NCI-H146 treated with DMSO at 0.1 percent for 48 hours (cell line): Measurements from ENCODE around the gene EFNB2.

ENCODE experiments used
- DNase-seq: peaks from one replicate; lab custom pipeline; 2025; ENCODE audit not compliant: unreplicated experiment; lab: John Stamatoyannopoulos, UW

Gene EFNB2

GRCh38 chr13:106487129-106487528, 48.3 kb downstream of the EFNB2 start:
- DNase-seq, result no peak

DNA sequence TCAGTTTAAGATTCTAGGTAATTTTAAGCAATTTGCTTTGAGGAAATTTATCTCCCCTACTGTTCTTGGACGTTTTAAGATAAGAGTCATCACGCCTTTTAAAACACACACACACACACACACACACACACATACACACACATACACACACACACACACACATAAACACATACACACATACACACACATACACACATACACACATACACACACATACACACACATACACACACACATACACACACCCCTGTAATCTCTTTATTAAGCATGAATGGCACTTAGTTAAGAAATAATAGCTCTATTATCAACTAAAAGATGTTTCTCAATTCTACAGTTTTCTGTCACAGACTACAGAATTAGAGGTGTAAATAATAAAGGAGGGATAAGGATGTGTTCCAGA, 49.2 kb downstream of the EFNB2 start:
- DNase-seq, result no peak

DNA sequence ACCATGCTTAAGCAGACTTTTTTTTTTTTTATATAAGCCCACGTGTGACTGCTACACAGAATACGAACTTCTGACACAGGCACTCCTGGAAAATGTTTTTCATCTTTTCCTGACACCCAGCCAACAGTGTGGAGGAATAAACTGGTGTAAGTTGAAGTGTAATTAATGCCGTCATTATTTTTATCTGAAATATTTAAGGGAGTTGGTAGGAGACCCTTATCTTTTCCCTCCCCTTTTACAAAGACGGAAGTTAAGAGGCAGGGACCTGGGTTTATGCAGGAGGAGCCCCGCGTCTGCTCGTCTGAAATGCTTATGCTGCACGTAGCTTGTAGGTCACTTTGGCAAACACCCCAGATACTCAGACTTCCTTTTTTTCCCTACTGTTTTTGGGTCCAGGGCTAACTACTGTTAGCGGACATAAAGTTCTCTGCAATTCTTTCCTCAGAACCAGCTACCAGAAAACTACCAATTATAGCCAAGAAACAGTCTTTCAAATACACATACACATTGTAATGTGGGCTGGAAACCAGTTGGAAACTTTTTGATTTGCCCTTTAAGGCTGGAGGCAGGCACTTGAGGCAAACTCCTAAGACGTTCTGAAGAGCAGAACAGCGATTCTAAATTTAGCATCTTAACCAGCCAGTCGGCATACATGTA, 50.8 kb downstream of the EFNB2 start:
- no peak for DNase-seq

DNA sequence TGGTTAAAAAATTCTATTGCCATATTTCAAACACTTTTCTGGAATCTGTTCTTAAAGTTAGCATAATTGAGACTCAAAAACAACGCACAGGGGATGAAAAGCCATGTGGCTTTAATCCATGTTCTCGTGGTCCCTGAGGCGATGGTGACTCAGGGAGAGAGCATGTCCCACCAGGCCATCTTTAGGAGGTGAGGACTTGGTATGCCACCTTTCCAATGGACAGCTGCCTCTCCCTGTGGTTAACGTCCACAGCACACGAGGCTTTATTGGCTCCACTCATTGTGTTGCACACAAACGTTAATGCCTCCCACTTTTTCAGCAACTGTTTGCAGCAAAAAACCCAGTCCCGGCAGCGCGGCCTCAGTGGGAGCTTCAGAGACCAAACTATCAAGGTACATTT, 51.4 kb downstream of the EFNB2 start:
- DNase-seq, result no peak

GRCh38 chr13:106481919-106482318, 53.5 kb downstream of the EFNB2 start:
- no peak for DNase-seq

DNA sequence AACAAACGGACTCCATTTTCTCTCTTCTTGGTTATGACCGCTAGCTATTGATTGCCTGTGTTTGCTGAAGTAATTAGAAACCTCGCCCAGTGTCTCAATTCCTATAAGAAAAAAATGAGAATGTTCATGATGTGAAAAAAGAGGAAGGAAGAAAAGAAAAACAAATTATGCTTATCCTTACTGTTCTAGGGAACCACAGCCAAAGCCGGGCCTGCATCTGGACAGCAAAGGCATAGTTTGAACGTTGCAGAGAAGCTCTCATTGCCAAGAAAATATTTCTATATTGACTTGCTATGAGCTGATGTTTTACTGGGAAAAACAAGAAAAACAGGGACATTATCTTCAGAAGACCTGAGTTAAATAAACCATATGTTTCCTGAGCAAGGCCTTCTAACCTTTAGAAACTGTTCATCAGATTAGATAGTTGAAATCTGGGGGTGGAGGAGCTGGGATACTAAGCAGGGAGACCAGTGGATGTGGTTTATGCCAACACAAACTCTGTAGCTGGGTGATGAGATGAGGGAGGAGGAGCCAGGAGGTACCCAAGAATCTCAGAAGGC, 55.0 kb downstream of the EFNB2 start:
- DNase-seq, result no peak

- no peak for DNase-seq
Measured at GRCh38 chr13:106479929-106480328, 55.5 kb downstream of the EFNB2 start.

GRCh38 chr13:106478116-106478515, 57.3 kb downstream of the EFNB2 start:
- DNase-seq, result no peak

DNA sequence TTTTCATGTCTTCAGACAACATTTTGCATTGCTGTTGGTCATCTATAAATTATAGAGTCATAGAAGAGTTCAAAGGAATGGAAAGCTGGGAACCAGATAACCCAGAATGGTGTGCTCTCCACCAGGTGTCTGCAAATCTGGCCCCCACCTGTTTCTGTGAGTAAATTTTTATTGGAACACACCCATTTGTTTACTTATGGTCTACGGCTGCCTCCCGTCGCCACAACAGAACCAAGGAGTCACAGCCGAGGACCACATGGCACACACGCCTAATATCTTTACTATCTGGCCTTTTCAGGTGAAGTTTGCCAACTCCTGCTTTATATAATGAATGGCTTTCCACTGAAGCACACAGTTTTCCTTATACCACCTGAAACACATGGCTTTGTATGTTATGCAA, 58.2 kb downstream of the EFNB2 start:
- no peak for DNase-seq

DNA sequence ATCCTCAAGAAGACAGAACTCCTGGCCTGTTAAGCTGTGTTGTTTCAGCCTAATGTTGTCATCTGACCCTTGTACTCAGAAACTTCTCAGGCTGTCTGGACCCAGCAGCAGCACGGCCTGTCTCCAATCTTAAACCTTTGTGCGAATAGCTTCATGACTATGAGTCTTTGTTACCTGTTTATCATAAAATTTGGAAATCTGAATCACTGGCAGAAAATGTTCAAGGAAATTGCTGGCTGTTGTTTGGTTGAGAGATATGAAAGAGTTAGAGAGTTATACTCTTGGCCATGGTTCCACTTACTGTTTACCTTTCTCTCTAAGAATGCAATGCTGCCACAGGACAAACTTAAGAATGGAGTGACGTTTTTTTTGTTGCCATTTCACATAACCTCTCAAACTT, 59.6 kb downstream of the EFNB2 start:
- DNase-seq, result no peak

GRCh38 chr13:106474912-106475311, 60.5 kb downstream of the EFNB2 start:
- no peak for DNase-seq

DNA sequence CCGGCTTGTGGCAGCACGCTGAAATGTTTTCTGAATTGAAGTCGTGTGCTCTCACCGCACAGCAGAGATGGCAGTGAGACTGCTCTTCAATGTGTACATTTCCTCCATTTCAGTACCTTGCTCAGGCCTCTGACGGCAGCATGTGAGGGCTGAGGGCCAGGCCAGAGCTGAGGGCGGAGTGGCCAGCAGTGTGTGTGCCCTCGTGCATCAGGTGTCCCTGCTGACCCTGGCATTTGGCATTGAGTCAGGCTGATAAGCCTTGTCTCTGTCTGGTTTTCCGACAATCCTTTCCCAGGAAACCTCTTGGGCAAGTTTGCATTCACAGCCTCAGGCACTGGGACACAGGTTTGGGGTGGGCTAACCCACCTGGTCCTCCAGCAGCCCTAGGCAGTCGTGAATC, 62.3 kb downstream of the EFNB2 start:
- DNase-seq, result no peak

DNA sequence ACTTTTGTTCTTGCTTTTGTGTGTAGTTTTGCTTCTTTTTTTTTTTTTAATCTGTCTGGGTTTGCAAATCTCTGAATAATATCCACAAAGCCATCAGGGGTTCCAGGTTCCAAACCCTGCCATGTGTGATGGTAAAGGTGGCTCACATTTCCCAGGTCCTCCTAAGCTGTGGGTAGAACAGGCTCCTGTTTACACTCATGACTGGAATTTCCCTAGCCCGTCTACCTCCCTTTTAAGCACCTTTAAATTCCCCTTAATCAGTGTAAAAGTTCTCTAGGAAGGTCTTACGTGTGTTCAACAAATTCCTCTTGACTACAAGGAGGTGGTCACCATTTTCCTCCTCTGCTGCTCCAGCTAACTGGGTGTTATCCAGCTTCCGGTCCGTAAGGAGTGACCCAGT, 62.8 kb downstream of the EFNB2 start:
- DNase-seq, result no peak

- no peak for DNase-seq
Measured at GRCh38 chr13:106471957-106472543, 63.4 kb downstream of the EFNB2 start.

DNA sequence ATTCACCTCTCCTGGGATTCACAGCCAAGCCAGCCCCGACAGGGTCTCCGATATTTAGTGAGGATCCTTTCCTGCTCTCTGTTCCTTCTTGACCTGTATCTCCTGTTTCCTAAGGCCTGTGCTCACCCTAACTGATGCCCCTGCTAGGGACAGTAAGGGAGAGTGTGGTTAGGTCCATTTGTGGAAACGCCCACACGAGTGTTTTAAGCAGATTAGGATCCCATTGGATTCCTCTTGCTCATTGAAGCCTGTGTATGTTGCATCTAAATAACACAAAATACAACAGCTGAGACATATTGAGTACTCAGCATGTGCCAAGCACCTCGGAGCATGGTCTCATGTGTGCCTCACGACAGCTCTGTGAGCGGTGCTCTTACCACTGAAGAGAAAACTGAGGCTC, 64.9 kb downstream of the EFNB2 start:
- DNase-seq, result no peak

GRCh38 chr13:106468744-106469590, 66.5 kb downstream of the EFNB2 start:
- DNase-seq, result no peak

- DNase-seq, result no peak
Measured at GRCh38 chr13:106468207-106468606, 67.3 kb downstream of the EFNB2 start.

- DNase-seq, result no peak
Measured at GRCh38 chr13:106467427-106468122, 67.9 kb downstream of the EFNB2 start.

DNA sequence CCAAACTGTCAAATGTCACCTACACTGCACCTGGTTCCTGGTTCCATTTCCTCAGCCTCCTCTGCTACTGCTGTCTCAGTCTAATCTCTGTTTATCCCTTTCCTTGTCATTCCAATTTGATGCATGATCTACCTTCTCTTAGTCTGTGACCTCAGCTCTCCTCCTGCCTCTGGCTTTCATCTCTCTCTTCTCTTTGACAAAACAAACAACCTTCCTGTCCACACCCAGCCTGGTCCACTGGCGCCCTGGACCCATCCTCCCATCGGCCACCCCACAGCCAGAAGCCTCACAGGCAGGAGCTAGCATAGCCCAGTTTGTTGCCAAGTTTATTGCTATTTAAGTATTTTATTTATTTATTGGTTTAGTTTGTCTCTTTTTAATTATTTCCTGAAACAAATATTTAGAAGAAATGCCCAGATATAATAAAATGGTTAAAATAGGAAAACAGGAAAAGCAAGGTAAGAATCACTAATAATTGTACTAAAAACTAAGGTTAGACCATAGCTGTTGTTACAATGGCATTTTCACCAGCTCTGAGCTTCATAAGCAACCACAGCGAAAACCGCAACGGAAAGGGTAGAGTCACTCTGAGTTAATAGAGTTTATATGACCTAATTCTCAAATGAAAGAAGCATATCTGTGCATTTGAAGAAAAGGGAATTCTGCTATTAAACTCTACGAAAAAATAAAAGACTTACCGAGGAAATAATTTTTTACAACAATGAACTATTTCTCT, 68.6 kb downstream of the EFNB2 start:
- no peak for DNase-seq

GRCh38 chr13:106464076-106464475, 71.4 kb downstream of the EFNB2 start:
- no peak for DNase-seq

DNA sequence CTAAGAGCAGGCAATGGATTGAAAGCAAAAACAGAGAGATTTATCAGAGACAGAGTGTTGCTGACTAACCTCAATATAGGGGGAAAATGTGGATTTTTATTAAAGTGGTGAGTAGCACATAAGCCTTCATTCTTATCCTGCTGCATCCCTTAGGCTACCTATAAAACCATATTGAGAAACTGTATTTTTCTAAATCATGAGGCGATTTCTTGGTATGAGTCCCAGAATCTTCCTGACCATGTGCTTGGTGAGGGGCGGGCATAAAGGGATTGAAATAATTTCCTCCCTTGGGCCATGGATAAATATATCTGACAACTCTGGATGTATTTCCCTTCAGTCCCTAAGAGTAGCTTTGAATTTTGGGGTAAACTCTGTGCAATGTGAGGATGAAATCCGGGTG, 72.8 kb downstream of the EFNB2 start:
- no peak for DNase-seq
